HG03135 (cell line): ENCODE measurements around the gene SBK3.
"Not testable (repeated sequence)": the region's sequence is repeated elsewhere in the genome, so short reads cannot be mapped to it uniquely, and the experiment has no call there.

Experiments used
- ATAC-seq: cut with Tn5 transposase; IDR thresholded peaks from one replicate; pipeline ENCODE4 v1.9.1; 2021; ENCODE audit warnings: mild to moderate bottlenecking, moderate library complexity; ENCODE audit not compliant: unreplicated experiment

SBK3 gene

DNA sequence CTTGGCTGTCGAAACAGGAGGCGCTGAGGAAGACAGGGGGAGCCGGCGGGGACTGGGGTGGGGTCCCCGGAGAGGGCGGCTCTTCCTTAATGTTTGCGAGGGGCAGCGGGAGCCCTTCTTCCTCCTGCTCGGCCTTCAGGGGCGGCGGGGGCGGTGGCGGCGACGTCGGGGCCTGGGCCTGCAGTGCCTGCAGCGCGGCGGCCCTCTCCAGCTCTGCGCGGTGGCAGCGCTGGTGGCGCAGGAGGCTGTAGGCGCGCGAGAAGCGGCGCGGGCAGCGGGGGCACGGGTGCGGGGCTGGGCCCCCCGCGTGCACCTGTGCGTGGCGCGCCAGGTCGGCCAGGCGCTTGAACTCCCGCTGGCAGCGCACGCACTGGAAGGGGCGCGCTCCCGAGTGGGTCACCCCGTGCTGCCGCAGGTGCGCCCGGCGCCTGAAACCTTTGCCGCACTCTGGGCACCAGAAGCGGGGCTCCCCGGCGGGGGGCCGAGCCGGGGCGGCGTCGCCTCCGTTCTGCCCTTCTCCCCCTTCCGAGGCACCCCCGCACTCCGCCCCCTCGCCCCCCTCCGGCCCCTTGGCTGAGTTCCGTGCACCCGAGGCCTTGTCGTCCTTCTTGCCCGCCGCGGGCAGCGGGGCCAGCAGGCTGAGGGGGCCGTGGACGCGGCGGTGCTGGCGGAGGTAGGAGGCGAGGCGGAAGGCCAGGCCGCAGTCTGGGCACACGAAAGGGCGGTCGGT lies 32.9 kb upstream of the SBK3 start:
- ATAC-seq: no peak

DNA sequence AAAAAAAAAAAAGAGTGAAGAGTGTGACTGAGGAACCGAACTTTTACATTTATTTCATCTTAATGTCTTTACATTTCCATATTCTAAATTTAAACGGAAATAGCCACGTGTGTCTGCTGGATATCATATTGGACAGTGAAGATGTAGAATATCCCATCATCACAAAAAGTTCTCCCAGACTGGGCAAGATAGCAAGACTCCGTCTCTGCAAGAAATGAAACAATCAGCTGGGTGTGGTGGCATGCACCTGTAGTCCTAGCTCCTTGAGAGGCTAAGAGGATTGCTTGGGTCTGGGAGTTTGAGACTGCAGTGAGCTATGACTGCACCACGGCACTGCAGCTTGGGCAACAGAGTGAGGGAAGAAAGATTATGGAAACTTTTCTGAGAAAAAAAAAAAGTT lies 31.4 kb upstream of the SBK3 start:
- no peak for ATAC-seq

DNA sequence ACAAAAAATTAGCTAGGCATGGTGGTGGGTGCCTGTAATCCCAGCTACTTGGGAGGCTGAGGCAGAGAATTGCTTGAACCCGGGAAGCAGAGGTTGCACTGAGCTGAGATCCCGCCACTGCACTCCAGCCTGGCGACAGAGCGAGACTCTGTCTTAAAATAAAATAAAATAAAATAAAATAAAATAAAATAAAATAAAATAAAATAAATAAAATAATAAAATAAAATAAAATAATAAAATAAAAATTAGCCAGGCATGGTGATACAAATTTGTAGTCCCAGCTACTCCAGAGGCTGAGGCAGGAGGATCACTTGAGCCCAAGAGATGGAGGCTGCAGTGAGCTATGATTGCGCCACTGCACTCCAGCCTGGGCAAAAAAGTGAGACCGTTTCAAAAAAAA lies 28.6 kb upstream of the SBK3 start:
- not testable (repeated sequence) for ATAC-seq

DNA sequence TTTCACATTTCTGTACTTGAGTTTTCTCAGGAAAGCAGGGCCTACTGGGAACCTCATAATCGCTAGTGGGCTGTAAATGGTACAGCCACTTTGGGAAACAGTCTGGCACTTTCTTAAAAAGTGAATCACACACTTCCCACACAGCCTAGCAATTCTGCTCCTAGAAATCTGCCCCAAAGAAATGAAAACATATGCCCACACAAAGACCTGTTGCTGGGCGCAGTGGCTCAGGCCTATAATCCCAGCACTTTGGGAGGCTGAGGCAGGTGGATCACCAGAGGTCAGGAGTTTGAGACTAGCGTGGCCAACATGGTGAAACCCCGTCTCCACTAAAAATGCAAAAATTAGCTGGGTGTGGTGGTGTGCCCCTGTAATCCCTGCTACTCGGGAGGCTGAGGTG lies 24.1 kb upstream of the SBK3 start:
- not testable (repeated sequence) for ATAC-seq

DNA sequence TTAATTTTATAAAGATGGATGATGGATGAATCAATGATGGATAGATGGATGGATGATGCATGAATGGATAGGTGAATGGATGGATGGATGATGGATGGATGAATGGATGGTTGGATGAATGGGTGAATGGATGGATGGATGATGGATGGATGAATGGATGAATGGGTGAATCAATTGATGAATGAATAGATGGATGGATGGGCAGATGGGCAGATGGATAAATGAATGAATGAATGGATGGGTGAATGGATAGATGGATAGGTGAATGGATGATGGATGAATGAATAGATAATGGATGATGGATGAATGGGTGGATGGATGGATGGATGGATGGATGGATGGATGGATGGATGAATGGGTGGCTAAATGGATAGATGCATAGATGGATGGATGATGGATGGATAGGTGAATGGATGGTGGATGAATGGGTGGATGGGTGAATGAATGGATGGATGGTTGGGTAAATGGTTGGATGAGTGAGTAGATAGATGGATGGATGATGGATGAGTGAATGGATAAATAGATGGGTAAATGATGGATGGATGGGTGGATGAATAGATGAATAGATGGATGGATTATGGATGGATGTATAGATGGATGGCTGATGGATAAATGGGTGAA lies 22.5 kb upstream of the SBK3 start:
- ATAC-seq: no peak

DNA sequence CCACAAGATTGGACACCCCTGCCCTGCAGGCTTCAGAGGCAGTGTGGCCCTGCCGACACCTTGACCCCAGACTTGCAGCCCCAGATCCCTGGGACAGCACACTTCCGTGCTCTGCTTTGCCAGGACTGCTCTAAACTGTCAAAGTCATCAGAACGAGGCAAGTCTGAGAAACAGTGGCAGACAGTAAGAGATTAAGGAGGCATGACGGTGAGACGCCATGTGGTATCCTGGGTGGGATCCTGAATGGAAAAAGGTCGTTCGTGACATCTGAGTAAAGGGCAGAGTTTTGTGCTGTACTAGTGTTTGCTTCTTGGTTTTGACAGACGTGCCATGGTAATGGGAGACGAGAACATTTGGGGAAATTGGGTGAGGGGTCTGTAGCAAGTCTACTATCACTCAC lies 21.5 kb upstream of the SBK3 start:
- ATAC-seq: no peak

DNA sequence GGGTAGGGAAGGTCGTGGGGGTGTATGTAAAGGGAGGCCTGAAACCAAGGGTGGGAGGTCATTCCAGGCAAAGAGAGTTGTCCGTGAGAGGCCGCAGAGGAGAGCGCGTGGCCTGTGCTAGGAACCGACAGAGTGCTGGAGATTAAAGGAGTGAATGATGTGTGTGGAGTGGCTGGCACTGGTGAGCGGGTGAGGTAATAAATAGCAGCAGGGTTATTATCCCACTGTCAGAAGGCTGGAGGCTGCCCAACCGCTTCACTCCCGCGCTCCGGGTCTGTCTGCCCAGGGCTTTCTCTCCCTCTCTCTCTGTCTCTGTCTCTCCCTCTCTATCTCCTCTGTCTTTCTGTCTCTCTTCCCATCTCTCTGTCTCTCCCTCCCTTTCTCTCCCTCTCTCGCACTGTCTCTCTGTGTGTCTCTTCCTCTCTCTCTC lies 17.9 kb upstream of the SBK3 start:
- ATAC-seq: no peak

DNA sequence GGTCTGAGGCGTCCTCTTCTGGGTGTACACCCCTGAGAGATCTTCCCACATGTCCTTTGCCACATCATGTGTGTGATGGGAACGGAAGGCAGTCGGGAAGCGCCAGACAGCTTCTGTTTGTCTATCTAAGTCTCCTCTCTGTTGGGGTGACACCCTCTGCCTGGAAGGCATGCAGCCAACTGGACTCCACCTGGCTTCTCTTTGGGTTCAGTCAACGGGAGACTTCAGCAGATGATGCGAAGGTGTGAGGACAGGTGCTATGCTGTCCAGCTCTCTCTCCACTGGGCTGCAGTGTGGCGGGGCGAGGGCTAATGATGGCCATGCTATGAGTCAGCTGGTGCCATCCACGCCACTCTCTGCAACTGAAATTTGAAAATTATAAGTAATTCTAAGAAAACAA lies 14.3 kb upstream of the SBK3 start:
- ATAC-seq: no peak

DNA sequence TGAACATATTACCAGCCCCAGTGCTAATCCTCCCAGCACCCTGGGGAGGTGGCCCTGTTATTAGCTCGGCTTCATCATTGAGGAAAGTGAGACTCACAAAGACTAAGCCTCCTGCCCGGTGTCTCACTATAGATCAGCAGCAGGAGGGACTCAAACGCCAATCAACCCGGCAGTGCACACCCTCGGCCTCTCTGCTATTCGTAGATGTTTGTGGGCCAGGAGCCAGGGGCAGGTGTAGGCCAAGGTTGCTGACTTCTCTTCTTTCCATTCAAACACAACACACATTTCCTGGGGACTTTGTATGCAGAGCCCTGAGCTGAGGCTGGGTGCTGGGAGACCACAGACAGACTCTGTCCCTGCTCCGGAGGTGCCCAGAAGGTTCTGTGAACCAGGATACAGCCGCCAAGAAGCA lies 9.4 kb upstream of the SBK3 start:
- no peak for ATAC-seq

DNA sequence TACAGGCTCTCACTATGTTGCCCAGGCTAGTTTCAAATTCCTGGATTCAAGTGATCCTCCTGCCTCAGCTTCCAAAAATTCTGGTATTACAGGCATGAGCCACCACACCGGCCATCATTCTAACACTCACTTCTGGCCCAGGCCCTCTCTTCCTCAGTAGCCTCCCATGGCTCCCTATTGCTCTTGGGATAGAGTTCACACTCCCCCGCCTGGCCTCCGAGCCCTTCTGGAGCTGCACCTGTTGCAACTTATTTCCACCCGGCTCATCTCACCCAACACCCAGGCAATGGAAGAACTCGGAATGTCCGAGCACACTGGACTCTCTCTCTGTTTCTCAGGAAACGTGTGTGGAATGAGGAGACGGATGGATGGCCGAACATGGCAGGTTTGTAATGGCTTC lies 9.0 kb upstream of the SBK3 start:
- ATAC-seq: no peak

DNA sequence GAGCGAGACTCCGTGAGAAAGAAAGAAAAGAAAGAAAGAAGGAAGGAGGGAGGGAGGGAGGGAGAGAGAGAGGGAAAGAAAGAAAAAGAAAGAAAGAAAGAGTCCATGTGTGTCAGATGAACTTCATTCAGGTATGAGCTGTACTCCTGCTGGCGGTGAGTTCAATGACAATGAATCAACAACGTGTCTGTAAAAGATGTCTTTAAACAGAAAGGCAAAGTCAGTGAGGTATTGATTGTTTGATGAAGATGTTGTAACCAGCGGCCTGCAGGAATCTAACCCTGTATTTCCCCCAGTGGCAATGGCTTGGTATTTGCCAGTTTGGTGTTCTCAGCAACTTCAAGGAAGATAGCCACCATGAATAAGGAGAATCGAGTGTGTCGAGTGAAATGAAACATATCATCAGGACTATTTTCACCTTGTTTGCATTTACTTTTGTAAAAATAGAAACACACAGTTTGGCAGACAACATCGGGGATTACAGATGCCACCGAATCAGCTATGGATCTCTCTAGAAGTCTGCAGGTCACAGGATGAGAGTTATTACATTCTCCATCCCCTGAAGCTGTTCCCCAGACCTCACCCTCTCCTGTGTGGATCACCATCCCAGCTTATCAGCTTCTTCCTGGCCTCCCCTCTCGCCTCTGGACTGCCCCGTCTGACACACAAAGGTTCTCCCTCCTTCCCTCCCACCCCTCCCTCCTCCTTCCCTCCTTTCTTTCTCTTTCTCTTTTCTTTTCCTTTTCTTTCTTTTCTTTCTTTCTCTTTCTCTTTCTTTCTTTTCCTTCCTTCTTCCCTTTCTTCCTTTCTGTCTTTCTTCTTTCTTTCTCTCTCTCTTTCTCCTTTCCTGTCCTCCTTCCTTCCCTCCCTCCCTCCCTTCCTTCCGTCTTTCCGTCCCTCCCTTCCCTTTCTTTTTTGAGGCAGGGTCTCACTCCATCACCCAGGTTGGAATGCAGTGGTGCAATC lies 8.2 kb upstream of the SBK3 start:
- no peak for ATAC-seq

DNA sequence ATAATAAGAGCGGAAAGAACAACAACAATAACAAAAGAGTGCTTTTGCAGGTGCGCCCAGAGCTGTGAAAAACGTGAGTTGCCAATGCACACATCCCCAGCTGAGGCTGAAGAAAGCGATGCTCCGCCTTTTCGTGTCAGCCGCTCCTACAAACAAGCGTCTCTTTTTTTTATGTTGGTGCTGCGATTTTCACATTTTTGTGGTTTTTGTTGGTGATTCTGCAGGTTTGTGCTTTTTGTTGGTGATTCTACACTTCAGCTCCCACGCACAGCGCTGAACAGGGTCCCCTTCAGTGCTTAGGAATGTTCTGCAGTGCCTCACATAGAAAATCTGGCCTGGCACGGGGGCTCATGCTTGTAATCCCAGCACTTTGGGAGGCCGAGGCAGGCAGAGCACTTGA lies 7.3 kb upstream of the SBK3 start:
- no peak for ATAC-seq

DNA sequence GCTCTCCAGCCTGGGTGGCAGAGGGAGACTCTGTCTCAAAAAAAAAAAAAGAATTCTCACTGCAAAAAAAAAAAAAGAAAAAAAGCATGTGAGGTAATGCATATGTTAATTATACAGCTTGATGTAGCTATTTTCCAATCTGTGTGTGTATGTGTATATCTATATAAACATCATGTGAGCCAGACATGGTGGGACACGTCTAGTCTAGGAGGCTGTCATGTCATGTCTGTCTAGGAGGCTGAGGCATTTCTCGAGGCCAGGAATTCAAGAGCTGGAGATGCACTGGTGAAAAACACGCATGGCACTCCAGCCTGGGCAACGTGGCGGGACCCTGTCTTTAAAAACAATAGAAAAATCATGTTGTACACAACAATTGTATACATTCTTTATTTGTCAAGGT lies 6.9 kb upstream of the SBK3 start:
- ATAC-seq: no peak

DNA sequence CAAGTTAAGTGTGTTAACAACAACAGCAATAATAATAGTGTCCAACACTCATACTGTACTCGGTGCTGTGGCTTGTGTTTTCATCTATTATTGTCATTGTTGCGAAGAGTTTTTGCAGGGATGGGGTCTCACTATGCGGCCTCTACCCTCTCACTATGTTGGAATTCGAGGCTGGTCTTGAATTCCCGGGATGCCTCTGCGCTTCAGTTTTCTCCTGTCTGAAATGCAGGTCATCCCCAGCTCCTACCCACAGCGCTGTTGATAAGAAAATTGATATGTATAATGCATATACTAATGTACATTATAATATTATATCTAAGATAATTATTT lies 4.9 kb upstream of the SBK3 start:
- no peak for ATAC-seq

DNA sequence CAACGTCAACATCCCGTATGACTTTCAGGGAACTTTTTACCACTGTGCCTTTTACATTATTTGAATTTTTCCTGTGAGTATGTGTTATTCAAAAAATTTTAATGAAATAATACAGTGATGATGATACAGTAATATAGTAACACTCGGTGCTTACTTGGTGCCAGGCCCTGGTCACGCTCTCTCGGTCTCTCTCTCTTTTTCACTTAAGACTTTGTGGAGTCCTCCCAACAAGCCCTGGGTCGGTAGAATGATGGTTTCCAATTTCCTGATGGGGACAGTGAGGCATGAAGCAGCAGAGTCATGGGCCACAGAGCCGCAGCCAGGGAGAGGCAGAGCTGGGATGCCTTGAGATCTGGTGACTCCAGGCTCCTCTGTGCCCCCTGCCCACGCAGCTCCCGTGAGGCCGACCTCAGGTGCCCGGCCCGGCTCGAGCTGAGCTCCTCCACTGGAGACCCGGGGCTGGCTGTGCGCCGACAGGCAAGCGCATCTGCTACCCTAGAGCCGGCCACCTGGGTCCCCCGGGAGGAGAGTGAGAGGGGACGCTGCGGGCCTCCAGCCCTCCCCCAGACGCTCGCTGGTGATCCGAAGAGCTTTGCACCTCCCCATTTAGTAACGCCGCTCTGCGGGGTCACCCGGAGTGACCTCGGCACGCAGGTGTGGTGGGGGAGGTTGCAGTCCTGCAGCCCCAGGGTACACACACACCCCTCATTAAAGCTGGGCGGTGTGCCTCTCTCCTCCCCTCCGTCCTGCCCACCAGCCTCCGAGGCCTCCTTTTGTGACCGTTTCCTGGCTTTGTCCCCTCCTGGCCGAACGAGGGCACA lies 4.4 kb upstream of the SBK3 start:
- ATAC-seq: no peak

DNA sequence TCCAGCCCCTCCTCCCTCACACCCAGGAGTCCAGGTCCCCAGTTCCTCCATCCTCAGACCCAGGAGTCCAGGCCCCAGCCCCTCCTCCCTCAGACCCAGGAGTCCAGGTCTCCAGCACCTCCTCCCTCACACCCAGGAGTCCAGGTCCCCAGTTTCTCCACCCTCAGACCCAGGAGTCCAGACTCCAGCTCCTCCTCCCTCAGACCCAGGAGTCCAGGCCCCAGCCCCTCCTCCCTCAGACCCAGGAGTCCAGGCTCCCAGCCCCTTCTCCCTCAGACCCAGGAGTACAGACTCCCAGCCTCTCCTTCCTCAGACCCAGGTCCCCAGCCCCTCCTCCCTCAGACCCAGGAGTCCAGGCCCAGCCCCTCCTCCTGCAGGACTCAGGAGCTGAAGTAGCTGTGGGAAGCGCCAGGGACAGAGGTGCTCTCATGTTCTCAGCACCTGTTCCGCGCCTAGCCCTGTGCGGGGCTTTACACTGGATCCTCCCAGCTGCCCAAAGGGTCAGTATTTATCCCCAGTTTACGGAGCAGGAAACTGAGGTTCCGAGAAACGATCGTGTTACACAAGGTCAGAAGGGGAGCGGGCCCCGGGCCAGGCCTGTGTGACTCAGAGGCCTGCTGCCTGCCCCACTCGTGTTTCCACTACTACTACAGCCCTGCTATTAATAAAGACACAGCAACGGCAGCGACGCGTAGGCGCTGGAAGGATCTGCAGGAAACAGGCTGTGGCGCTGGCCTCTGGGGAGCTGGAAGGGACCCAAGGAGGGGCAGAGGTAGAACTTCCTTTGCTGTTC lies 1.7 kb upstream of the SBK3 start:
- ATAC-seq: no peak

DNA sequence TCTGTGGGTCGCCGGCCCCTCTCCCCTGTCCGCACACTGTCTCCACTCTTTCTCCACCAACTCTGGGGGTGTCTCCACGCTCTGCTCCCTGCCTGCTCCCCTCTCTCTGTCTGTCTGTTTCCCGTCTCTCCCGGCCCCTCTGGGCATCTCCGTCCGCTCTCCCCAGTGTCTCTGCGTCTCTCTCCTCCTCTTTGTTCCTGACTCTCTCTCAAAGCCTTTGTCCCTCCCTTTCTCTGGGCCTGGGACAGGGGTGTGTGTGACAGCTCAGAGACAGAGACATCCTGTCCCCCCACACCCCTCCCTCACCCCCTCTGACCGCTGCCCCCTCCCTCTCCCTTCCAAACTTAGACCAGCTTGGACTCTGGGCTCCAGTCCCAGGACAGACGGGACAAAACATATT lies 668 bp upstream of the SBK3 start:
- ATAC-seq: no peak

DNA sequence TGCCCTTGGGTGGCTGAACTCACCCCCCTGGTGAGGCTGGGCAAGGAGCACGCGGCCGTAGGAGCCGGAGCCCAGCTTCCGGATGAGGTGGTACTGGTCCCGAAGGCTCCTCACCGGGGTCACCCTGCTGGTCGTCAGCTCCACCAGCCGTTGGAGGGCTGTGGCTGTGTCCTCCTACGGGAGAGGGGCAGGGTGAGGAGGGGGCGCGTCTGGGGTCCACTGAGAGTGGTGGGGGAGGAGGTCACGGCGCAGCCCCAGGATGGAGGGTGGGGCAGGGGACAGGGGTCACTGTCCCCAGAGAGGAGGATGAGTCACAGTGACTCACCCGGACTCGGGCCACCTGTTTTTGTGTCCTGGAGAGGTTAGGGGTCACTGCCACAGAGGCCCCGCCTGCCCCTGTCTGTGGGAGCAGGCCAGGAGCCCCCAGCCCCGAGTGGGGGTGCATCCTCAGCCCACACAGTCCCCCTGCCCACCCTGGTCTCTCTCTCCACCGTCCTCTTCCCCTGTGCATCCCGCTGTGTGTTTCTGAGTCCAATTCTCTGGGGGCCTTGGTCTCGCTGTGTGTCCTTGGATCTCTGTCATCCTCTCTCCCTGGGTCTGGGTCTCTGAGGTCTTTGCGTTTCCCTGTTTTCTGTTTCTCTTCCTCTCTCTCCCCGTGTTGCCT lies 435 bp downstream of the SBK3 start:
- no peak for ATAC-seq

DNA sequence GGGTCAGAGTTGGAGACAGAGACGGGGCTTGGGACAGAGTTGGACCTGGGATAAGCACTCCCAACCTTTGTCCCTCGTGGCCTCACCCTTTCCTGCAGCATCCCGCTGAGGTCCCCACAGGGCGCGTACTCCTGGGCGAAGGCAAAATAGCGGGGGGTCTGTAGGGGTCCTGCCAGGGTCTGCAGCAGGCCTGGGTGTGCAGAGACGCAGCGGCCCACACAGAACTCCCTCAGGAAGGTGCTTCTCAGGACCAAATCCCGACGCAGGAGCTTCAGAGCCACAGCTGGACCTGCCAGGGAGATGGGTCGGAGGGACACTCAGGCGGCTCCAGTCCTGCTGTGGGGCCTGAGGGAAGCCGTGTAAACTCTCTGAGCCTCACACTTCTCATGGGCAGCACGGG lies 1.3 kb downstream of the SBK3 start:
- no peak for ATAC-seq

DNA sequence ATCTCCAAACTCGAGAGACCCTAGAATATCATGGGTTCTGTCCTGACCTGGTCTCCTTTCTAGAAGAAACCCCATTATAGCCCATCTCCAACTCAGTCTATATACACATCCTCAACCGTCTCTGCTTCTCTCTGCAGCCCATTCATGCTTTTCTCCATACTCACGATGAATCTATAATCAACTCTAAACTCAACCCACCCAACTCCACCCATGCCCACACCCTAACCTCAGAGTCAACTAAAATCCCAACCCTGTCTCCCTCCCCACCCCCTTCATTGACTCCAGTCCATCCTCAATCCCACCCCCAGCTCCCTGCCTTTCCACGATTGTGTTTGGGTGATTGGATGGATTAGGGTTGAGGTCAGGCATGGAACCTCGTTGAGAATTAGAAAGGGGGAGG lies 1.8 kb downstream of the SBK3 start:
- ATAC-seq: no peak
